Activated CD4-positive, alpha-beta T cell treated with anti-CD3 and anti-CD28 coated beads, Interleukin-2, Interleukin-4, amounts not matched to agents 100 ng/mL and 50 ng/mL, durations not matched to agents 16 hours and 8 hours (primary cell): Measurements from ENCODE around the gene FOXN3.

ENCODE experiments used
- DNase-seq: peaks from one replicate; pipeline ENCODE4 v3.0.0-alpha.2; 2020; ENCODE audit warnings: low spot score

Gene FOXN3

DNA sequence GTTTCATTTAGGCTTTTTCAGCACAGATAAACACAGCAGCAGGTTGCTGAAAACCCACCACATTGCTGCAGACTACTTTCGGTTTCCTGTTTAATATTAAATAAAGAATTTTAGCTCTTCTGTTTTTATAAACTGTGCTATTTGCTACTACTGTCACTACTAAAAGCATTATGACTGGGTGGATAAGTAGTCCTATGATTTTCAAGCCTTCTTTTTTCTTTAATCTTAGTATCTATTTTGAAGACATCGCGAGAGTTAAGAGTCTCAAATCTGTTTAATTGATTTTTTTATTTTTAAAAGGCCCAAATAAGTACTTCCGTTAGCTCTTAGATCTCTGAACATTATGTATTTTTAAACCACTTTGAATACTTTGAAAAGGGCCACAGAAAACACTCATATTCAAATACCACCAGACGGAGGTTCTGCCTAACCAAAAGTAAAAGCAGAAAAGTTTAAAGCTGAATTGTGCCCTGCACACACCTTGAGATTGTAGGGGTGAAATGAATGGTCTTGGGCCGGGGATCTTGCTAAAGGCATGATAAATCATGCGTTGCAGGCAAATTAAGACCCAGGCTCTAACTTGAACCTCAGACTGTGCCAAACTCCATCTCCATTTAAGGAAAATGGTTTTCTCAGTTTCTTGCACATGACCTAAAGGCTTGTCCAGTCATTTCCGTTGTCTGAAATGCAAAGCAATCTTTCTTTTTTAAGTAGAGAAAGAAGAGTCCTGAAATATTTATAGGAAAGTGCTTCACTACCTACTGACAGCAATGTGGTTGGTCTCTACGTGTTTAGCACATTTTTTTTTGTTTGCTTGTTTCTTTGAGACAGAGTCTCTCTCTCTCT is 13.6 kb upstream of the FOXN3 start:
- peak; percentile 85 for DNase-seq

DNA sequence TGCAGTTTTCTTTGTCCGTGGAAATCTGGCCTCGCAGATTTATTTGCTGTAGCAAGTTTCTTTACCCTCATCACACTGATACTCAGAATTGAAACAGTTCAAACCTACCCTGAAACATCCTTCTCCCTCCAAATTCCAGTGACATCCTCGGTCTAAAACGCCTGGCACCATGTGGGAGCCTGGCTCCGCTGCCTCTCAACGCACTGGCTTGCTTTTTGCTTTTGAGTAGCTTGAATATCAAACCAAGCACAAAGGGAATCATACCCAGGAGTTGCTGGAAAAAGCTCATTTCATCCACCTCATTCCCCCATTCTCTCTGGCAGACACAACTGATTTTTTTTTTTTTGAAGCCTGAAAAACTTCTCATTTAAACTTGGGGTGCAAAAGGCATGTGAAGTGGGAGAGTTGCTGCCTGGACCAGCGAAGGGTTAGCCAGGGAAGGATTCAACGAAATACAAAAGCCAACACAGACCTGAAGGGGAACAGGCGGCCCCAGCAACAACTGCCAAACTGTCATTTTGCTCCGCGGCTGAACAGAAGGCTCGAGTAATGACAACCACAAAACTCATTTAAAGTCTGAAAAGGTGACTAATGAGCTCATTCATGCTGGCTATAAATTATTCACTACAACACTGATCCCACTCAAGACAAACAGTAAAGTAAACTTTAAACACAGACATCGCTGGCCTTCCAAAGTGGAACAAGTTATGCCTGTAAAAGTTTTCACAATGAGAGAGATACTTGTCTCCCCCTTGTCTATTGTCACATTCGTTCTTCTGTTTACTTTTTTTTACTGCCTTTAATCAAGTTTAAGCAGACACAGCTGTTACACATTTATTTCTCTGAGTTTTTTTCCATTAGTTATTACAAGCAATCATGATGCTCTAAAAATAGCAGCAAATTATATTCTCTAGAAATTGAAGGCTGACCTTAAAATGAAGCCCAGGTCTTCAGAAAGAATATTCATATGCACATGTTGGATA is 12.5 kb upstream of the FOXN3 start:
- DNase-seq = peak; percentile 82

DNA sequence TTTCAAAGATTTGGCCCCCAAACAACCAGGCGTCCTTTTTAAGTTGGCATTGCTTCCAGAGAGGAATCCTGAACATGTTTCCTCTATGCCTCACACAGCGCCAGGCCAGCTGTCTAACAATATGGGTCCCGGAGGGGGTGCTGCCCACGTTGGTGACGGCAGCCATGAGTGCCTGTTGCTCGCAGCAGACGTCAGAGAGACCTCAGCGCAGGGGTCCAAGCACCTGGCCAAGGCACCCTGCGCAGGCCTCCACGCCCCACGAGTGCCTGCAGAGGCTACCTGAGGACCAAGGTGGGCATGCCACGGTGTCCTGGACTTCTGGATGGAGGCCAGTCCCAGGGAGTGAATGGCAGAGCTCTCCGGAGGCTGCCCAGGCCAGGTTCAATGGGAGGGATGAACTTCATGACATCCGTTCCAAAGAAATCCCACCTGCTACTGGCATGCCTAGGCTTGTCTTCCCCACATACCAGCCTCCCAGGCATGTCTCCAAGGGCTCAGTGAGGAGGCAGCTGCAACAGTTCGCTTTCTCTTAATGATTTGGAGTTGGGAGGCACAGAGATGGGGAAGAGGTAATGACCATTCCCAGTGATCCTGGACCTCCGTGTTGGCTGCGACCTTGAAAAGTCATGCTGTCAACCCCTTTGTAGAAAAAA is 11.6 kb upstream of the FOXN3 start:
- DNase-seq = no peak

DNA sequence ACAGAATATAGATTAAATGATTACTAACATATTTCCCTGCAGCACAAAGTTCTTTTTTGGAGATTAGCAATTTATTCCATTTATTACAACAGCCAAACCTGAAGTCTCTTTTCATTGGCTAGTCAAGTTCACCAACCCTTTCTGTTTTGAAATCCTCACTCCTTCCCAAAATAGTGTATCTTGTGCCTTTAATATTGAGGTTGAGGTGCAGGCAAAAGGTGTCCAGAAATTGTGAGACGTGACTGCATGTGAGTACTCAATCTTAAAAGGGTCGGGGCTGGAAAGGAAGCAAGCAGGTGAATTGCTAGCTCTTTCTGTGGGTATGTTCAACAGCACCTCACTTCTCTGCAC is 11.1 kb upstream of the FOXN3 start:
- no peak for DNase-seq

DNA sequence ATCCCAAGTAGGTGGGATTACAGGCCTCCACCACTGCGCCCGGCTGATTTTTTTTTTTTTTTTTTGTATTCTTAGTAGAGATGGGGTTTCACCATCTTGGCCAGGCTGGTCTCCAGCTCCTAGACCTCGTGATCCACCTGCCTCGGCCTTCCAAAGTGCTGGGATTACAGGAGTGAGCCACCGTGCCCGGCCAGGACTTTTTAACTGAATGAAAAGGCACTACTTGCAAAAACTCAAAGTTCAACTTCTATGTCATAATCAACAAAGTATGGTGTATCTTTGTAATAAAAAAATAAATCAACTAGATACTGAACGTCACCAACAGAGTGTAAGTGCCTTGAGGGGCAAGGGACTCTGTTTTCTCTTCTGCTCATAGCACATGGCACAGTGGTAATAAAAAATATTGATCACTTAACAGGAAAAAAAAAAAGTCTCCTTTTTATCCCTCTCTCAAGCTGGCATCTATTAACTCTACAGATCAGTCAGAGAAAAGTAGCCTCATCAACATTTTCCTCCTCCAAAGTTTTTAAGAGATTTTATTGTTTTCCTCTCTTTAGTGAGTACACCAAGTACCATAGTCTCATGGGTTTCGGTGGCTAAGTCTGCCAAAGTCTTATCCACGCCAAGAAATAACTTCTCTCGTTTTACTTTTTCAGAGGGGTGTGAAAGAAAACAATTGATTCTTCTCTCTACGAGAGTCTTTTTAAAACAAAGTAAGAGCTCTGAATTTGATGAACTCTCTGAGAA is 10.6 kb upstream of the FOXN3 start:
- DNase-seq = no peak

DNA sequence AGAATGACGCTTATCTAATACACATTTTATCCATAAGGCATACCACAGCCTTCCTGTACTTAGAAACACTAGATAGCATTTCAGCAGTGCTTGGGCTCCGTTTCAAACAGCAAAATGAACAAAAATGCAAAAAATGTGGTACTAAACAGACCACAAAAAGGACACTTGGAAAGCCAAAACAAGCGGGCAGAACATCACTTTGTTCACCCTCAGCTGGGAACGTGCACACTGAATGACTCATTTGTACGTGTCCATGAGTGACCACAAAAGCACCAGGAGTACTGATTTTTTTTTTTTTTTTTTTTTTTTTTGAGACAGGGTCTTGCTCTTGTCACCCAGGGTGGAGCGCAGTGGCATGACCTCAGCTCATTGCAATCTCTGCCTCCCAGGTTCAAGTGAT is 8.9 kb upstream of the FOXN3 start:
- peak; percentile 56 for DNase-seq

DNA sequence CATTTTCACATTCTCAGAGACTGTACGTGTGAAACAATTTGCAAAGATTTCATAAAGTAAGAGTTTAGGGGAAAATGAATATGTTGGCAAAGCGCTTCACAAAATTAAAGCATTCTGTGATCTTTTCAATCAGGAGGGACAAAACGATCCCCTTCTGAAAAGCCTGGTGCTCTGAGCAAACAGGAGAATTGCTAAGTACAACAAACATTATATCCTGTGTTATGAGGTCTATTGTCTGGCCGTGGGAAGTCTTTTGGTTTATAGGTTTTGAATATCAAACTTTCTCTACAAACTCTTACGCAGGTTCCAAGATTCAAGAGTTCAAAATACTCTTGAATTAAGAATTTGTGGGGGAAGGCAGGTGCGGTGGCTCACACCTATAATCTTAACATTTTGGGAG is 7.2 kb upstream of the FOXN3 start:
- no peak for DNase-seq

DNA sequence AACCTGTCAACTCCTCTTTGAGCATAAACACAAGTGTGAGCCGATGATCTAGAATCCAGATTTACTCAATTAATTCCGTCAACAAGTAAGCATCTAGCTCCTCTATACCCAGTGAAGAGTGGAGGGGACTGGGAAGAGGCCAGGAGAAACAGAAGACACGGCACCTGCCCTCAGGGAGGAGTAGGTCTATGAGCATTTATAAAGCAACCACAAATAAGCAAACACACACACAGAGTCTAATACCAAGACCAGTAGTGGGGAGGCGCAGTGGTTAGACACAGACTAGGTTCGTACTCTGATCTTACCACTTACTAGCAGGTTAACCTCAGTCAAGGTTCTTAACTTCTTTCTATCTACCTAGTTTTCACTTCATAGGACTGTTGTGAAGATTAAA is 5.9 kb upstream of the FOXN3 start:
- no peak for DNase-seq

DNA sequence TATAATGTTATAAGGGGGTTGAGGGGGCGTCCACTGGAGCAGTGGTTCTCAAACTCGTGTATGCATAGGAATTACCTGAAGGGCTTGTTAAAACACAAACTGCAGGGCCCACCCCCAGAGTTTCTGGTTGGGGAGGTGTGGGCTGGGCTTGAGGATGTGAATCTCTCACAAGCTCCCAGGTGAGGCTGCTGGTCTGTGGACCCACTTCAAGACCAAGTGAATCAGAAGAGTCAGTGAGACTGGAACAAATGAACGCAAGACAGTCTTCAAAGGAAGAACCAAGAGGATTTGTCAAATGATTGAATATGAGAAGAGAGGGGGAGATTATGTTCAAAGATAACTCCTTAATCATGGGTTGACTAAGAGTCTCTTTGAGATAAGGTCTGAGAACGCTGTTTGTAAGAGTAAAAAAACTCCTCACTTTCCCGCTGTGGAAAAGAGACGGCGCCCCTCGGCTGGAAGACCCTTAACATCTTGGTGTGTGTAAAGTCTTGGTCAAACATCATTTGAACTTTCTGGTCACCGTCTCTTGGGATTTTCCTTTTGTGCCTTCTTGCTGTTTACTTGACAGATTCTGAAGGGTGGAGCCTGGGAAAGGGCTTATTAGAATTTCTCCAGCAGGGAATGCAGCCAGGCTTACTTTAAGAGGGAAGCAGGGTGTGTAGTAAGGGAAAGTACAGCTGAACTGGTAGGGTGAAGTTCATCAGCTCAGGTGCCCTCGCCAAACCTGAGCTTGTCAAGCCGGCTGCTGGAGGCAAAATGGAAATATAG is 5.3 kb upstream of the FOXN3 start:
- peak; percentile 55 for DNase-seq

DNA sequence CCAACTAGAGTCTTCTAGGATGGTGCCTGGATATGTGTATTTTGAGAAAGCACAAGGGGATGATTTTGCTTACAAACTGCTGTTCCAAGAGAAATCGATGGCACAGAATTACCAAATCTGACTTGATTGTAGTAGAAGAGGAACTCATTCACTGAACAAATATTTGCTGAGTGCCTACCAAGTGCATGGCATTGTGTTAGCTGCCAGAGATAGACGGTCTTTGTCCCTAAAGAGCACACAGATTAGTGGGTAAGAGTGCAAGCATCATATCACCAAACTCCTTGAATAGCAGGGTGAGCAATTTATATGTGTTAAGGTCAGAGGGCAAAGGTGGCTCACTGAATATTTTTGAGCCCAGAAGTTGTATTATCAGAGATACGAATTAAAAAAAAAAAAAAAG is 3.5 kb upstream of the FOXN3 start:
- DNase-seq = no peak

DNA sequence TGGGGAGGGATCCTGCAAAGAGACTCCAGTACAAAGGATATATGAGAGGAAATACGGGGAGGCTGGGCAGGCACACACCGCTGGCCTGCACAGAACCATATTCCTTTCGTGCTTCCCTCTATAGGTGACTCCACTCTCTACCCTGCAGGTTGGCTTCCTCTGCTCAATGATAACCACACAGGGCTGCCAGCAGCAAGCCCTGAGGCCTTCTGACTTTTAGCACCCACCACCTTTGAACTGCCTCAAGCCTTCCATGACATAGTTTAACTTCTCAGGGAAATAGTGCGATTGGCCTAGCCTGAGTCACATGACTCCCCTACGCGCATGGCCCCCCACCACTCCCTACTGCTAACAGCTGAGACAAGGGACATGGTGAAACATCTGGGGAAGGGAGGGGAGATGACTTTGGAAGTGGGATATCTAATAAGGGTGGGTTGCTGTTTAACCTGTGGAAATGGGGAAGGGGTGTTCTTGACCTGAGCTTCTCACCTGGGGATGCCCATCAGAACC is 3.0 kb upstream of the FOXN3 start:
- no peak for DNase-seq

DNA sequence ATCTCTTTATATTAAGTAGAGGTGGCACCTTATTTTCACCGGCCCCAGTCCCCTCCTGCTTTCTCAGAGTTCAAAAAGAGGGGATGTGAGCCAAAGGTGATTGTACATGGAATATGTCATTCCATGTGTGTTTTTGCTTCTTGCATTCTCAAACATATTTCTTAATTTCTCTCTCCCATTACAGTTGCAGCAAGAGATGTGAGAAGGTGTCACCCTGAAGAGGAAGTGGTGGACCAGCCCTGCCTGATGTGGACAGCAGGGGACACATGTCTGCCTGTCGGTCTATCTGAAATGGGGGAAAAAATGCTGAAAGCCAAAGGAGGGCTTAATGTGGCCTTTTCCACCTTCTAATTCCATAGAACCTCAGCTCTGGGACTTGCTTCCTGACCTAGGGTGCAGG is 1.9 kb upstream of the FOXN3 start:
- no peak for DNase-seq

DNA sequence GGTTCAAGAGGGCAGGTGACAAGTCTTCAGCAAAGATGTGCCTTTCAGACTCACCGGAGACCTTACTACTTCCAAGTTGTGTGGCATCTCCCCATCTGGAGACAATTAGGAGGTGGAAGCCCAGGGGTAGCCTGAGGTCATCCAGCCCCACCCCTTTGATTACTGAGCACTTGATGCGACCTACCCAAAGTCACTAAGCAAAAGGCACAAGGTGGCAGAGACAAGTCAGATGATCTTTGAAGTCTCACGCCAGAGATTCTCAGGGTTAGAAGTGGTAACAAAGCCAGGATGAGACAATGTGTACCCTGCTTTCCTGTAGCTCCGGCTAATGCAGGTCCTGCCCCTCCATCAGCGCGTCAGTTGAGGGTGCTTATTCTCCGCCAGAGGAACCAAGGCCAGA is 1.4 kb upstream of the FOXN3 start:
- DNase-seq = no peak

DNA sequence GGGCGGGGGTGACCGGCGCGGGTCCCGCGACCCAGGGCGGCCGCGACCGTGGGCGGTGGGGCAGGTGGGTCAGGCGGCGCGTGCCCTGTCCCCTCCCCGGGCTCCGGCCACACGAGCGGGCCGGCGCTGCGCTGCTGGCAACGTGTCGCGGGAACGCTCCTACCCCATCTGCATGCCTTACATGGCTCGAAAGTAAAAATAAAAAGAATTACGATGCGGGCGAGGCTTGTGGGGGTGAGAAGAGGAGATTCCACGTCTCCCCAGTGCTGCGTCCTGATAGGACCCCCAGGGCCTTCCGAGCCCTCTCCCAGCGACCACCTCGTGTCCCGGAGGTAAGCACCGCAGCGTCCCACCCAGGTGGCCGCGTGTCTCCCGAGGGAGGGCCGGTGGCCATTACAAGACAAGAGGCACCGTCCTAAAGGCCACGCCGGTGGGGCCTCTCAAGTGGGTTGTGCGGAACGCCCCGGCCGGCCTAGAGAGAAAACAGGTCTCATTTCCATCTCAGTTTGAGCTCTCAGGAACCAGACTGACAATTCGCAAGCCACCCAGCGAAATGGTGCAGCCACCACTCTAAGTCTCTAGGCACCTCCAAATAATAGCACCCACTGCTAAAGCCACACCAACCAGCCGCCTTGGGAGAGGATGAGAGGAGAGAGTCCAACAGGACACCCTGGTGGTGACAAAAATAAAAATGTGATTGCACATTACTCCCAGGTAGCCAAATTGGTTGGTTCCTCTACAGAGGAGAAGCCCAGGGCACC is 612 bp upstream of the FOXN3 start:
- DNase-seq = peak; percentile 75

DNA sequence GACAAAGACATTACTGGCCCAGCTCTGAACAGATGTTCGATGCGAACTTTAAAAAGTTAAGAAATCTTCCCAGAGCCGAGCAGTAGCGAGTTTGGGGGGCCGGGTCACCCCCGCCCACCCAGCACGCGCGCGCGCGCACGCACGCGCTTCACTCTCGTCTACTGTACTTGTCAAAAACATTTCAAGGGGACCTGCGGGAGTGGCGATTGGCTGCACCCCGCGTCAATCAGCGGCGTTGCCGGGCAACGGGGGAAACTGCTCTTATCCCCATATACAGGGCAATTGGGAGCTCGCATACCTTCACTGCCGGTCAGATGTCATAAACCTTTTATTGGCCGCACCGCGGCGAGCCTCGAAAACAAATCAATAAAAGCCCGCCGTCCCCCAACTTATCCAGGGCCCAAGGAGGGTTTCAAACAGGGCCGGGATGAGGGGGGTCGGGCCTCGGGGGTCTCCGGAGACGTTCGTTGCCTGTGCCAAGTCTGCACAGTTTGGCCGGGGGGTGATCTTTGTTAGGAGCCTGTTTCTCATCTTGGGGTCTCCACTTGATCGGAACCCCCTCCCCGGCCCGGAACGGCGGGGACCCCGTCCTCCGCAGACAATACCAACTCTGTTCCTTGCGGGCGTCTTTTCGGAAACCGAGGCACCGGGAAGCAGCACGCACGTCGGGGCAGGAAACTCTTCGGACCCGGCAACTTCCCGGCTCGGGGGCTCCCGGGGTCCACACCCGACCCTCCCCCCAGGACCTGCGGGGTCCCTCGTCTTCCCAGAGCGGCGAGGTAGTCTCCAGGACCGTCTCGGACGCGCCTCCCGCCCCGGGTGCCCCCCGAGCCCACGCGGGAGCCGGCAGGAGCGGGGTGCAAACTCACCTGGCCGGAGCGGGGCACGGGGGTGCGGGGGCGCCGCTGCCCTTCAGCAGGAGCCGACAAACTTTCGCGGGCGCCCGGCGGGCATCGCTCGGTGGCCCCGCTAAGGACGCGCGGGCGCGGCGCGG is 734 bp downstream of the FOXN3 start:
- peak; percentile 98 for DNase-seq

DNA sequence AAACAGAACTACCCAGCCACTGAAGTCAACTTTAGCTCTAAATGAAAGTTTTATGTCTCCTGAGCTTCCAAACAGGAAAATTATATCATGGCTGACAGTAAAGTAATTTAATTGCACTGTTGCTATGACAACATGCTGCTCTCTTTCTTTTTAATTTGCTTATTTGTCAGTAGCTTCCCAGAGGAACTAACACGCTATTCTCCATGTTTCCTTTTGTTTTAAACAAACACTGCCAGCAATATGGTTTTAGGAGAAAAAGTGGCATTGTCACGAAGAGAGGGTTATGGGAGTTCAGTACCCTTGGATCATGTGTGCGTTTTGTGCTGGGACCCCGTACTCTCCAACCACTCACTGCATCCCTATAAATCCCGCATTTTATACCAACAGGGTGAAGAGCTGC is 1.9 kb downstream of the FOXN3 start:
- DNase-seq = no peak

DNA sequence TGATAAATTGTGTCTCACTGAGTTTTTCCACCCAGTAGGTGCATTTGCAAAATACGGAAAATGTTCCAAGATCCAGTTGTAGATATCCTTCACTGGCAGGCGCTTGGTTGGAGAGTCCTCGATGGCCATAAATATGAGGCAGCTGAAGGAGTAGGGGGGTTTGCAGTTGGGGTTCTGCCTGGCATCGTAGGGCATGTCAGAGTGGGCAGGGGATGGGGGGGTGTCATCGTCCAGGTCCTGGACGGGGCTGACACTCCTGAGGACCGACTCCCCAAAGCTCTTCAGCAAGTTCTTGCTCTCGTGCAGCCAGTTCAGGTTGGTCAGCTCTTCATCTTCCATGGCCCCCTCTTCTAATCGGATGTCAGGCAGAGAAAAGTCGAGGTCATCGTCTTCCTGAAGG is 5.1 kb downstream of the FOXN3 start:
- DNase-seq = no peak

DNA sequence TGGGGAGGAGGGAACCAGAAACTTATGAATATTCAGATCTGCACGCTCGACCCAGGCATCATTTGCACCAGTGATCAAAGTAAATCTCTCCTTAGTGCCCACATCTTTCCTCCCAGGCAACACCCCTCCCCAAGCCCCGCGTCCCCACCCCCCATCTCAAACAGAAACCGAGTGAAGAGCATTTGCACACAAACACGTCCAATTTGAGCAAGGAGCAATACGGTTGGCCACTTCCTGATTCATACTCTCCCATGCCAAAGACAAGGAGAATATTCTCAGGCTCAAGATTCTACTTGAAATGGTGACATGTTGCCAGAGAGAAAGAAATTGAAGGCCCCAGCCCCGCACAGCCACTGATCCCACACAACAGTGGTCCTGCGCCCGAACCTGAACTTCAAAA is 7.1 kb downstream of the FOXN3 start:
- DNase-seq = no peak
